Measurements from ENCODE around the gene PLA2G15.

PLA2G15 gene

DNA sequence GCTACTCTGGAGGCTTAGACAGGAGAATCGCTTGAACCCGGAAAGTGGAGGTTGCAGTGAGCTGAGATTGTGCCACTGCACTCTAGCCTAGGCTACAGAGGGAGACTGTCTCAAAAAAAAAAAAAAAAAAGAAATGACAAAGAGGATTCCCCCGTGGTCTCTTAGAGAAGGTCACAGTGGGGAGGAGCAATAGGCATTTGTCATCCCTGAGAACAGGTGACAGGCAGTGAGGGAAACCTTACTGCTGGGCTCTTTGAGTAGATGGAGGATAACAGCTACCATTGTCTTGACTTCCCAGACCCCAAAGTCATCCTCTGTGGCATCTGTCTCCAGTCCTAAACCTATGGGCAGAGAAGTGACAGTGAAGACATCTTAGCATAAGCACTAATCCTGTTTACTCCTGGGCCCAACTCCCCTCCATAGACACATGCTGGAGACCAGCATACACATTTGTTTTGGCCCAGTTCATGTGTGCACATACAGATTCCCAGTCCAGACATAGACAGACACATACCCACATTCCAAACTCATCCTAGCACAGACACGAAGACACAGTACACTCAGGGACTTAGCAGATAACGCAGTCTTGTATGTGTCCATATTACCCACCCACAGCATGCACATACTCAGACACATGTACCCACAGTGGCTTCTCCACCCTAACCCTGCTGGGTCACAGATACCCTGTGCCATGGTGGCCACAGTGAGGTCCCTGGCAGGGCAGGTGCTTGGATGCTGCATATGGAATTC, 11.9 kb upstream of the PLA2G15 start:
- DNase-seq = no peak

DNA sequence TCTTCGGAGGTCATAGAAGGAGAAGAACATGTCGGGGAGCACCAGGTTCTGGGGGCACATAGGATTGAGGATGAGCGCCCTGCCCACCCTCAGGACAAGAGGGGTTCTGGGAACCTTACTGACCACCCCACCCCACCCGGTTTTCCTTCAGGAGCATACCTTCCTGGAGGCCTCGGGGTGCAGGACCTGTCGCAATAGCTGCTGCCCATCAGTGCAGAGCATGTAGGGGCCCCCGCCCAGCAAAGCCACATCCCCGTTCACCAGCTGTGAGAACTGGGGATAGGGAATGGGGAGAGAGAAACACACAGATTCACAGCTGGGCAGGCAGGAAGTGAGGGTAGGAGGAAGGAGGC, 11.4 kb upstream of the PLA2G15 start:
- DNase-seq = no peak

DNA sequence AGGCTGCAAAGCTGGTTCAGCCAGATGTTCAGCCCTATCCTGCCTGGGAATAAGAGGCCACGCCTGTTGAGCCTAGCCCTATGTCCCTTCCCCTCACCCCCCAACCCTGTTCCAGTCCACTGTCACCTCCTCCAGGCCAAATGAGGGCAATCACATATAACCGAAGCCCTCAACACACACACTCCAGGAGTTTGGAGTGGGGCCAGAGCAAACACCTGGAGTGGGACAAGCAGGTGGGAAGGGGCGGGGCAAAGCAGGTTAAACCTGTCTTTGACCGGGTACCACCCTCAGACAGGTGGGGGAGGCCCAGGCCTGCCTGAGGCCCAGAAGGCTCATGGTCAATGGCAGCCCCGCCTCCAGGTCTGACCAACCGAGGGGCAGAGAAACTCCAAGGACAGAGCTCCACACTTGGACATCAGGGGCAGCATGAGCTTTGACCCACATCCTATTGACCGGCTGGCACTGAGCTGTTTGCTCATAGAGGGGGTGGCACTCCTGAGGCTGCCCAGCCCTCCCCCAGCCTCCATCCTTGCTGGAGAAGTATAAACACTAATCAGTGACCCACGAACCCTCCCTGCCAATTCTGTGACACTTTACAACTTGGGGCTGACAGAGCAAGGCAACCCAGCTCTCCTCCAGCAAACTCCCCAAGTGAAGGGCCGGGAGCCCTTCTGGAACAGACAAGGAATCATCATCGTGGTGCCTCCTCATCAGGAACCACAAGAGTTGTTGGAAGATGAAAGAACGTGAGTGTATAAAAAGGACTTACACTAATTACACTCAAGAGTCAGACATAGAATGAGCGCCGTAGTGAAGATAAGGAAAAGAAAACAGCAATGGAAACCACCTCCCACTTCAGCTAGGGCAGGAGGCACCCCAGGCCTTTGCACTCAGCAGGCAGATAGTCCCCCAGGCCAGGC, 10.7 kb upstream of the PLA2G15 start:
- DNase-seq = no peak

DNA sequence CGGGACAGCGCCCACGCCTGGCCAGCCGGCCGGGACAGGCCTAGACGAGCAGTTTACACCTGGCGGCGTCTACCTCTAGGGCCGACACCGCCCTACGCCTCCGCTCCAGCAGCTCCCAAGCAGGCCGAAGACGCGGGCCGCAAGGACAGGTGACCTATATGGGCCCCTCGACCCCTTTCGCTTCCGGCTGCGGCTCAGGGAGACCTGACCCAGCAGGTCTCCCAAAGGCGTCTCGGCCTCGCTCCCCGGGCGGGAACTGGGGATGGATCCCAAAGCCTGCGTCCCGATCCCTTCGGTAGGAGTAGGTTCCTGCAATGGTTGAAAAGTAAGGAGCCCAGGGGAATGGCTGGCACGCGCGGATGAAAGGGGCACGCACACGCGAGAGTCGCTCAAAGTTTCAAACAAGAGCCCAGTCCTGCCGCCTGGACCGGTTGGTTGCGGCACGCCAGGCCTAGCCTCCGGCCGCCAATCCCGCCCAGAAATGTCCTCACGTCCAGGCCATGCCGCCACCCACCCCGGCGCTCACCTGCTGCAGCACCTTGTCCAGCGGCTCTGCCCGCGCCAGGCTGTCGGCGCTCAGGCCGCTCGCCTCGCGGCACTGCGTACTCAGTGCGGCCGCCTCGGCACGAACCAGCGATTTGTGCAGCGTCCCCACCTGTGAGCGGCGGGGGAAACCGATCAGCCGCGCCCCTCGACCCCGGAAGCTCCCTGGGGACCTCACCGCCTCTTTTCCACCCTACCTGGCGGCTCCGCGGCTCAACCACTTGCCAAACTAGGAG, 9.9 kb upstream of the PLA2G15 start:
- no peak for DNase-seq

DNA sequence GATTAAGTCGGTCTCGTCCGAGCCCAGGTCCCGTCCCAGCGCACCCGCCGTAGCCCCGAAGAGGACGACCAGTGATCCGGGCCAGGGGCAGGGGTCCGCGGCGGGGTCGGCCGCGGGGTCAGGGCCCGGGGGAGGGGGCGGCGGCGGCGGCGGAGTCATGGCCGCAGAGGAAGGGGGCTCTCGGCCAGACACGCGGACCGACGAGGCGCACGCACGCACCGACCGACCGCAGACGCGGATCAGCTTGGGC, 9.4 kb upstream of the PLA2G15 start, which contains the start of gene ESRP2:
Gene ESRP2, minus strand, starts transcription at position 241 of the 250 bp plus-strand sequence. Its CDS starts 82 bp downstream, at position 159.
- no peak for DNase-seq

DNA sequence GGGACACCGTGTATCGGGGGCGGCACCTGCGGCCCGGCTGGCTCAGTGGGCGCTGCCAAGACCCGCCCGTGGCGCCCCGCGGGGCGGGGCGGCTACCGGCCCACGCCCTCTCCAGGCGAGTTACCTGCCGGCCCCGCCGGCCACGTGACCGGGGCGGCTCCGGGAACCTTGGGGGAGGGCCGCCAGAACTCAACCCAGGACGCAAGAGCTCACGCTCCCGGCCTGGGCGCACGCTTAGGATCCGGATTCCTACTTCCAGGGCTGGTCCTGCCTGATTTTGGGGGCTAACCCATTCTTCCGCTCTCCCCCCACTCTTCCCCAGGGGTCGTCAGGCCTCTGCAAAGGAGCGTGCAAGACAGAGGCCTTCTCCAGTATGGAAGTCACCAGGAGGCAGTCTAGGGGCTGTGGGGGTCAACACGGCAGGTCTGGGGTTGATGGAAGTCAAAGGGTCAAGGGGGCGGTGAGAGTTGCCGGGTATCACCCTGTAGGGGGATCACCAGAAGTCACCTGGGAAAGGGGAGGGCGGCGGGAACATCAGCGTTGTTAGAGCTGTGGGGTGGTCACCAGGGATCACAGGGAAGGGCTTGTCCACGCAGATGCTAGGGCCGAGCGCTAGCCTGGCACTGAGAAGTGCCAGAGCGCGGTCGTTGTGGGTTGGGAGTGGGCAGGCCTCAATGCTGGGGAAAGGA, 8.9 kb upstream of the PLA2G15 start:
- DNase-seq = peak; percentile 52

DNA sequence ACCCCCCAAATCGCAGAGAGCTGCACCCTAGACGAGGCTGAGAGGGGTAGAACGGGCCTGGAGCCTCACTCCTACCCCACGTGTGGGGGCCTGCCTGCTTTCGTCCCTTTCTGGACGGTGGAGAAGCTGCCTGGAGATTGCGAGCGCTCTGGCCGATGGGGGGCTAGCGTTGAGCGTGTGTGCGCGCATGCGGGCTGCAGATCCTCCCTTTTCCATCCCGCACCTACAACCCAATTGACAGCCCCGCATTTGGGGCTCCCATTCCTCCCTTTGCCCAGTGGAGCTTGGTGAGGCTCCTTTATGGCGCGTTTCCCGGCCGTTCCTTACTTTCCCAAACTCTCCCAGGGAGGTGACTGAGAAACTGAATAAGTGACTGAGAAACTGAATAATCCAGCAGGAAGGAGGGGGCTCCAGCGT, 8.3 kb upstream of the PLA2G15 start:
- no peak for DNase-seq

DNA sequence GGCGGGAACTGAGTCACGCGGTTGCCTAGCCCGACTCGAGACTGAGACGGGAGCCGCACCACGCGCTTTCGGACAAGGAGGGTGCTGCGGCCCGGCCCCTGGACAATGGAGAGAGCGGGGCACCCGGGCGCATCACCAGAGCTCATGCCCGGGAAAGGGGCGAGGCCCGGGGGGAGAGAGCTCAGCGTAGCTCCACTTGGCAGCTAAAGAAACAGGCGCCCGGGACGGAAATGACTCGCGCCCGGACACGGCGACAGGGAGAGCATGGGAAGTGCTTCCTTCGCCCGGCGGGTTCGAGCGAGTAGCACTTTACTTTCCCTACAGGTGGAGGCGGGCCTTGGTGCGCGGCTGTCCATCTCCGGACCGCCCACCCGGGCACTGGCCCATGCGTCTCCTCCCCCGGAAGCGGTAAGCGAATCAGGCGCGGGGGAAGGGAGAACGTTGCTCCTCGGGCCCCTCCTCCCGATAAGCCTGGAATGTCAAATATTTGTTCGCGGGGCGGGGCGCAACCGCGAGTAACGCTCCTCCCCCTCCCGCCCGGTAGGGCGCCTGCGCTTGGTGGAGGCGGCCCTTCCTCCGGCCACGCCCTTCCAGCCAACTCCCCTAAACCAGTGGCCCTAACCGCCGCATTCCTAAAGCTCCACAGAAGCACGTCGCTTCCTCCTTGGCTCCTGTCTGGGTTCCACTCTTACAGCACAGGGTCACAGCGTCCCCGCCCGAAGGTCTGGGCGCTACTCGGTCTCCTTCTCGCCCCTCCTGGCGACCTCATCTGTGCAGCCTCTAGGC, 7.7 kb upstream of the PLA2G15 start:
- peak; percentile 93 for DNase-seq

DNA sequence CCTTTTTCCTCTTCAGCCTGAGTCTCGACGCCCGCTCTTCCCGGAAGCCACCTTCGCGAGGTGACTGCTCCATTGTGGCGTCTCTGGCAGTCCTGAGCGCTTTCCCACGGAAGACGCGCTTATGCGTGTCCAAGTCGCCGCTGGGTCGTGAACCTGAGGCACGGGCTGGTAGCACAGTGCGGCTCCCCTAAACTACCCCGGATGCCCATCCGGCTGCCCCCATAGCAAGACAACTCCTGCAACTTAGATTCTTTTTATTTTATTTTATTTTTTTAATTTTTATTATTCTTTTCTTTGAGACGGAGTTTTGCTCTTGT, 7.2 kb upstream of the PLA2G15 start:
- no peak for DNase-seq

DNA sequence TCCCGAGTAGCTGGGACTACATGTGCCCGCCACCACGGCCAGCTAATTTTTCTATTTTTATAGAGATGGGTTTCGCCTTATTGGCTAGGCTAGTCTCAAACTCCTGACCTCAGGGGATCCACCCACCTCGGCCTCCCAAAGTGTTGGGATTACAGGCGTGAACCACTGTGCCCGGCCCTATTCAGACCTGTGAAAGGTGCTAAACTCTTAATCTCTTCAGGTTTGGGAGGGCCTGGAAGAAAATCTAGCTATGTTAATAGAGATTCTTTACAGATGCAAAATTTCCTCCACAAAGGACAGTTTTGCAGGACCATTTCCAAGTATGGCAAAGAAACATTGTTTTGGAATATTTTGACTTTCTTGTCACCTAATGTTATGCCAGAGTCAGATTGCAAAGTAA, 3.1 kb upstream of the PLA2G15 start:
- no peak for DNase-seq

DNA sequence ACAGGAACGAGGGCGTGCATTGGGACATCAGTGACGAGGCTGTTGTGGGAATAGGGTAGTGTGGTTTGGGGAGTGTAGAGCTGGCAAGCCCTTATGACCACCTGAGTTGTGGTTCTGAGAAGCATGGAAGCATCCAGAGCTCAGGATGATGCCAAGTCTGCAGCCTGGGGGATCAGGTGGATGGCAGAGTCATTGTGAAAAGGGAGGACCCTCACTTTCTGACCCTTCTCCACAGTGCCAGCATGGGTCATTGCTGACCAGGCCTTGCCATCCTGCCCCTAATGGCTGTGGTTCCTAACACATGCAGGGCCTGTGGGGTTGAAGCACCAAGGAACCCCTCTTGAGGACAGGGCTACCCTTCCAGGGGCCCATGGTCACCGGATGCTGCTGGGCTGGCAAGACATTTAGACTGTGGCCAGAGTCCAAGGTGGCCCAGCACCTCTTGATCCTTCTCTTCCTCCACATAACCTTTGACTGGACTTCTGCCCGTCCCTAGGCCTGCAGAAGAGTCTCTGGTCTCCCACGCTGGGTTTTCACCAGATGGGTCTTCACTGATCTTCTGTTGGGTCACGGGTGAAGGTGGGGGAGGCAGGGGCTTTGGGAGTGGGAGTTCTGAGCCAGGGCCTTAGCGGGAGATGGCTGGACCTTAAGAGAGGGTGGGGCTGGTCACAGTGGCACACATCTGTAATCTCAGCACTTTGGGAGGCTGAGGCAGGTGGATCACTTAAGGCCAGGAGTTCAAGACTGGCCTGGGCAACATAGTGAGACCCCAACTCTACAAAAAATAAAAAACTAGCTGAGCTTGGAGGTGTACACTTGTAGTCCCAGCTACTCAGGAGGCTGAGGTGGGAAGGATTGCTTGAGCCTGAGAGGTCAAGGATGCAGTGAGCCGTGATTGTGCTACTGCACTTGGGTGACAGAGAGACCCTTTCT, 2.0 kb upstream of the PLA2G15 start:
- DNase-seq = no peak

DNA sequence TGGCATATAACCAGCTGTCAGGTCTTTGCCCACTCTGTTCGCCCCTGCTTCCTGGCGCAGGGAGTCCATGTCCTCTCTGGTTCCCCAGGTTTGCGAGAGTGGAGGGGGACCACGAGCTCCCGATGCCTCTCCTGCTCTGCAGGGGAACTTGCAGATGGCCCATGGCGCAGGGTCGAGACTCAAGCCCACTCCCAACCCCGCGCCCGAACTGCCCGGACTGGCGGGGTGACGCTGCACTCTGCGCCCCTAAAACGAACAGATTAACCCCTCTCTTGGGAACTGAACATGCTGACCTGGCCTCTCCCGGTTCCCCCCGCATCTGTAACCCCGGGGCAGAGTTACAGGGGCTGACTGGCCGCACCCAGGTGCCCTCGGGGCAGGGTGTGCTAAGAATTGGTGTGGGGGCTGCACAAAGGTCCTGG, 681 bp upstream of the PLA2G15 start:
- no peak for DNase-seq

DNA sequence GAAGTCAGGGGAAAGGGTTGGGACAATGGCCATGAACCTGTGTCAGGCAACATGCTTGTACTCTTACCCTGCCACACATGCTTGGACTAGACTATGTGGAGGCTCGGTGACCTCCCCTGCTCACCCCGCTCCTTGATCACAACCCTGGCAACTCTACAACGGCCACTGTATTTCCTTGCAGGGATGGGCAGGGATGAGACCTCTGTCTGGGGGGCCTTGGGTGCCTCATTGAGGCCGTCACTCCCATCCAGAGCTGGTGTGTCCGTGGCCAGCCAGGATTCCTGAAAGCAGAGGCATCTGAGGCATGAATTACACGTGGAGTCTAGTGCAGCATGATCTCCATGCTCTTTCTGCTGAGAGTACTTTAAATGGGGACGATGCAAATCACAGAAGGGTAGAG, 948 bp downstream of the PLA2G15 start:
- DNase-seq = no peak

DNA sequence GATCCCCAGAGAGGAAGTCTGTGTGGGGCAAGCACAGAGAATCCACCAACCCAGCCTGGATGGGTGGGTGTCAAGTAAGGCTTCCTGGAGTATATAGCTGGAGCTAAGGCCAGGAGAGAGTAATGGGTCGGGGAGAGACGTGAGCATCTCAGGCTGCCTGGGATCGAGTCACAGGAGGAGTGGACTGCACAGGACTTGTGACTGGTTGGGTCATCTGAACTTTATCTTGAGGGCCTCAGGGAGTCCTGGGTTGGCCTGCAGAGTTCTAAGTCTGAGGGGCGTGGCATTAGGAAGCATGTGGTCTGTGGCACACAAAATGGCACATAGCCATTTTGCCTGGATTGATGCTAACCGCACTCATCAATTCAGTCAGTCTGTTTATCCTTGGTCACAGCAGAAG, 1.5 kb downstream of the PLA2G15 start:
- DNase-seq = no peak

DNA sequence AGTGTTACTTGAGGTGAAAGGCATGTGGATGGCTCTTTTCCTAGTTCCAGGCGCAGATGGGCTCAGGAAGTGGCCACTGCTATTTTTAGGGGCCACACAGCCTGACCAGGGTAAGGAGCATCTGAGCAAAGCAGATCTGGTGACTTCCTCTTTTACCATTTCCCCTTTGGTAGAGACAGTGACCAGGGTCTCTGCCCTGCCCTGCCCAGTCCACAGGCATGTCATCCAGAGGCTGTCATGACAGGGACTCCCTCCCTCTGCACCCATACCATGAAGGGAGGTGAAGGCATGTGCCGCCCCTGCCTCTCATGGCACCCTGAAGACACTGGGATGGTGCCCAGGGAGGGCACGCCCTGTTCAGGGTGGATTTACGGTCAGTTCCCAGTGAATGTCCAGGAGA, 2.2 kb downstream of the PLA2G15 start:
- DNase-seq = no peak

DNA sequence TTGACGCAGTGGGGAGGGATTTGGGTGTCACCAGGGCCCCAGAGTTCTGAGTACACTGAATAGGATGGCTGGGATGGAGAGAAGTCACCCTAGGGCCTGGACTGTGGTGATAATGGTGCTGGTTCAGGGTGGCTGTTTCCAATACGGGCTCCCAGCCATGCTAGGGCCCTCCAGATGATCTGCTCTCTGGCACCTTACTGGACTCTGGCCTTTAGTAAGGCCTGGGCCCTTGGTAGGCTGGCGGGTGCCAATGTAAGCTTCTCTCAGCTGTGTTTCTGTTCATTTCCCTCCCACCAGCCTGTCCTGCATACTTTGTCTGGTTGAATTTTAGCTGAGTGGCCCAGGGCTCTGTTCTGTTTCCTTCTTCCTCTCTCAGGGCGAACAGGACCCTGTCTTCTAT, 2.8 kb downstream of the PLA2G15 start:
- no peak for DNase-seq

DNA sequence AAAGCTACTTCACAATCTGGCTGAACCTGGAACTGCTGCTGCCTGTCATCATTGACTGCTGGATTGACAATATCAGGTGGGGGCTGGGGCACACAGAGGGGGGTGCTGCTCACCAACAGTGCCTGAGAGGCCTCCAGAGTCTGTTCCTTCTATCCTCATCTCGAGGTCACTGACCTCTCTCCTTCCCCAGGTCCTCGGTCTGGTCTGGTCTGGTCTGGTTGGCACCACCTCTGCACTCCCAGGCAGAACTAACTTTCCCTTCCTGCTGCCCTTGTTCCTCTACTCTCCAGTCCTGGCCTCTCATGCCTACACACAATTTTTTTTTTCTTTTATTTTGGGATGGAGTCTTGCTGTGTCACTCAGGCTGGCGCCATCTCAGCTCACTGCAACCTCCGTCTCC, 4.2 kb downstream of the PLA2G15 start:
- no peak for DNase-seq

DNA sequence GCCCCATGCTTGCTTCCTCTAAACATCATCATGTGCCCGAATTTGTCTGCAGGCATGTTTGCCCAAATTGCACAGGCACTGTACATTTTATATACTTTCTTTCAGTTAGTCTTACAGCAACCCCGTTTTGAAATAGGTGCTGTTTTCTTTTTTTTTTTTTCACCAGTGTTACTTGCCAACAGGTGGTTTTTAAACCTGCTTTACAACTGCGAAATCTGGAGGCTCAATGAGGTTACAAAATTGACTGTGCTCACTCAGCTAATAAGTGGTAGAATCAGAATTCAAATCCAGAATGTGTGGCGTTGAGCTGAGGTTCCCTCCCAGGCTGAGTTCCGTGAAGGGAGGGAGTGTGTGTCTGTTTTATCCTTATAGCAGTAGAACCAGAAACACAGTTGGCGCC, 5.8 kb downstream of the PLA2G15 start:
- no peak for DNase-seq

DNA sequence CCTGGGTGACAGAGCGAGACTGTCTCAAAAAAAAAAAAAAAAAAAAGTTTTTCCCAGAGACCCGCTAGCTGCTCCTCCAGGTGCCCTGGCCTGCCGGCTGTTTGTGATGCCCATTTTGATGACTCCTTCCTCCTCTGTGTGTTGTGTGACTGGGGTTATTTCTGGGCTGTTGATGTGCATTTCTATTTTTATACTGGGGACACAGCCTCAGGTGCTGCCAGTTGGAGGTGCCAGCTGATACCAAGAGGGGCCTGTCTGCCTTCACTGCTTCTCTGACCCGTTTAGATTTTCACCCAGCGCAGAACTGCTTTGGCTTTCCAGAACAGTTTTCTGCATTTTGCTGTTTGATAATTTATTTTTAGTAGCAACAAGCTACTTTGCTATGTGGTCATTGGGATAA, 6.7 kb downstream of the PLA2G15 start:
- no peak for DNase-seq

DNA sequence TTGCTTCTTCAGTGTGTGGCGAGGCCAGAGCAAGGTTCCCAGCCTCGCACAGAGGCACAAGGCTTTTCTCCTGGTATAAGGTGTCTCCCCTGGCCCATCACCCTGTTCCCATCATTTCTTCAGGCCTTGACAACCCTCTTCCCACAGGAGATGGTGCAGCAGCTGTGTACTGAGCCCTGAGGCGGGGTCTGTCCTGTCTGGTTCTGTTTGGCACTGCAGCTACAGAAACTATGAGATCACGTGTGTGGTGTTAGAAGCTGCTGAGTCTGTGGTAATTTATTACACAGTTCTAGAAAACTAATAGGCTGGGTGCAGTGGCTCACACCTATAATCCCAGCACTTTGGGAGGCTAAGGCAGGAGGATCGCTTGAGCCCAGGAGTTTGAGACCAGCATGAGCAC, 7.2 kb downstream of the PLA2G15 start:
- DNase-seq = no peak

DNA sequence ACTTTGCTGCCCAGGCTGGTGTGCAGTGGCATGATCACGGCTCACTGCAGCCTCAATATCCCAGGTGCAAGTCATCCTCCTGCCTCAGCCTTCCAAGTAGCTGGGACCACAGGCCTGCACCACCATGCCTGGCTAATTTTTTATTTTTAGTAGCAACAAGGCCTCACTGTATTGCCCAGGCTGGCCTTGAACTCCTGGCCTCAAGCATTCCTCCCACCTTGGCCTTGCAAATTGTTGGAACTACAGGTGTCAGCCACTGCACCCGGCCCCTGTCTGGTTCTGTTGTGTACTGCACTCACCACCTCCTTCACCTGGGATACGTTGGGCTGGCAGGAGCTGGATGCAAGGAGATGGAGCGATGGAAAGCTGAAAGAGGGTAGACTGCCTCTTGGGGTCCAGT, 8.5 kb downstream of the PLA2G15 start:
- DNase-seq = no peak

Data from CD4-positive, alpha-beta T cell treated with Interleukin-17A for 1 hour (primary cell).